Measurements from ENCODE around the gene RBFOX1.

Gene RBFOX1

GRCh38 chr16:7332611-7333010 is at the start of gene RBFOX1:
RBFOX1 (plus strand) TSS chr16:7332845.
- no peak for DNase-seq (ENCODE audit: low read depth)

- DNase-seq (ENCODE audit: low read depth) = no peak
These were observed 47.9 kb upstream of the RBFOX1 start for GRCh38 chr16:7284780-7285179.

- DNase-seq (ENCODE audit: low read depth) = no peak
These were observed 47.1 kb upstream of the RBFOX1 start for GRCh38 chr16:7285520-7285919.

- DNase-seq (ENCODE audit: low read depth) = no peak
These were observed 43.3 kb upstream of the RBFOX1 start for GRCh38 chr16:7289299-7289698.

GRCh38 chr16:7290682-7291081 is 42.0 kb upstream of the RBFOX1 start:
- no peak for DNase-seq (ENCODE audit: low read depth)

GRCh38 chr16:7294020-7294419 is 38.6 kb upstream of the RBFOX1 start:
- DNase-seq (ENCODE audit: low read depth) = no peak

GRCh38 chr16:7303052-7303610 is 29.5 kb upstream of the RBFOX1 start:
- no peak for DNase-seq (ENCODE audit: low read depth)

GRCh38 chr16:7303660-7304200 is 28.9 kb upstream of the RBFOX1 start:
- DNase-seq (ENCODE audit: low read depth) = no peak

- DNase-seq (ENCODE audit: low read depth) = no peak
These were observed 28.4 kb upstream of the RBFOX1 start for GRCh38 chr16:7304279-7304678.

- DNase-seq (ENCODE audit: low read depth) = no peak
These were observed 27.7 kb upstream of the RBFOX1 start for GRCh38 chr16:7304958-7305357.

- no peak for DNase-seq (ENCODE audit: low read depth)
These were observed 19.5 kb upstream of the RBFOX1 start for GRCh38 chr16:7313170-7313569.

GRCh38 chr16:7314163-7314562 is 18.5 kb upstream of the RBFOX1 start:
- DNase-seq (ENCODE audit: low read depth) = no peak

GRCh38 chr16:7315813-7316212 is 16.8 kb upstream of the RBFOX1 start:
- no peak for DNase-seq (ENCODE audit: low read depth)

- no peak for DNase-seq (ENCODE audit: low read depth)
These were observed 16.3 kb upstream of the RBFOX1 start for GRCh38 chr16:7316281-7316888.

- DNase-seq (ENCODE audit: low read depth) = no peak
These were observed 14.7 kb upstream of the RBFOX1 start for GRCh38 chr16:7317982-7318381.

- no peak for DNase-seq (ENCODE audit: low read depth)
These were observed 14.0 kb upstream of the RBFOX1 start for GRCh38 chr16:7318686-7319085.

- DNase-seq (ENCODE audit: low read depth) = no peak
These were observed 13.1 kb upstream of the RBFOX1 start for GRCh38 chr16:7319514-7319913.

GRCh38 chr16:7321661-7322060 is 11.0 kb upstream of the RBFOX1 start:
- no peak for DNase-seq (ENCODE audit: low read depth)

GRCh38 chr16:7324321-7324720 is 8.3 kb upstream of the RBFOX1 start:
- DNase-seq (ENCODE audit: low read depth) = no peak

- DNase-seq (ENCODE audit: low read depth) = no peak
These were observed 6.8 kb upstream of the RBFOX1 start for GRCh38 chr16:7325834-7326233.

GRCh38 chr16:7330709-7331108 is 1.9 kb upstream of the RBFOX1 start:
- no peak for DNase-seq (ENCODE audit: low read depth)

- no peak for DNase-seq (ENCODE audit: low read depth)
These were observed 648 bp upstream of the RBFOX1 start for GRCh38 chr16:7331997-7332396.

- no peak for DNase-seq (ENCODE audit: low read depth)
These were observed 608 bp downstream of the RBFOX1 start for GRCh38 chr16:7333180-7333725.

Measured in fibroblast of the conjunctiva (primary cell).